A549 (cell line): Measurements from ENCODE around the gene PPM1G.

Experiments
- NR3C1 ChIP-seq: fragments of >200 bp; sonication (Bioruptor Twin); formaldehyde crosslinking; IDR thresholded peaks from 3 replicates; pipeline ENCODE4 v1.6.1; 2017
- PHF8 ChIP-seq: fragments of 200-600 bp; sonication (generic); IDR thresholded peaks from 2 replicates; pipeline ENCODE4 v1.6.1; 2016; ENCODE audit warnings: low read depth, mild to moderate bottlenecking, antibody characterized with exemption, moderate library complexity, borderline replicate concordance
- TF ChIP-seq, protein P1 (sequence below): fragments of 200-600 bp; sonication (generic); IDR thresholded peaks from 2 replicates; pipeline ENCODE4 v1.6.1; 2016; ENCODE audit warnings: antibody characterized with exemption, mild to moderate bottlenecking, moderate library complexity
- TF ChIP-seq, protein P2 (sequence below): fragments of >200 bp; sonication (Bioruptor Twin); formaldehyde crosslinking; IDR thresholded peaks from 3 replicates; pipeline ENCODE4 v1.6.1; 2016
- TF ChIP-seq, protein P3 (sequence below): fragments of >200 bp; sonication (Bioruptor Twin); formaldehyde crosslinking; IDR thresholded peaks from 3 replicates; pipeline ENCODE4 v1.5.1; 2016
- TF ChIP-seq, protein P4 (sequence below): IDR thresholded peaks from 2 replicates; pipeline ENCODE4 v1.6.1; 2012

DNA sequence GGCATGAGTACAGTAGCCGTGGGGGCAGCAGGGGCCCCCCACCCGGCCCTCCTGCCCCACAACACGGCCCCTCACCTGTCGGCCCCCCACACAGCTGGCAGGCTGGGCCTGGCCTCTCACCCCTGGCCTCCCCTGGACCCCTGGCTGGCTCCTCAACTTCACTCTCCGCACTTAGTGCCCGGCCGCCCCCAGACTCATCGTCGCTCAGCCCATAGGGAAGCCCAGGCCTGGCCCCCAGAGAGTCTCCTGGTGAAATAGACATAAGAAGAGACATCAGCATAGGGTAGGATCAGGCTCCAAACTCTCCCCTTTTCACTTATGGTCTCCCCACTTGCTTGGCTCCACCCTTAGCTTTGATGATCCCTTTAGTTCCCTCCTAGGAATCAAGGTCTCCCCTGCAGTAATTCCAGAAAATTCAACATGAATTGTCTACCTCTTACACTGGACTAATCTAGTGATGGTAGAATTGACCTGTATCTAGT, 30.5 kb downstream of the PPM1G start:
- TF ChIP-seq, protein P1, sequence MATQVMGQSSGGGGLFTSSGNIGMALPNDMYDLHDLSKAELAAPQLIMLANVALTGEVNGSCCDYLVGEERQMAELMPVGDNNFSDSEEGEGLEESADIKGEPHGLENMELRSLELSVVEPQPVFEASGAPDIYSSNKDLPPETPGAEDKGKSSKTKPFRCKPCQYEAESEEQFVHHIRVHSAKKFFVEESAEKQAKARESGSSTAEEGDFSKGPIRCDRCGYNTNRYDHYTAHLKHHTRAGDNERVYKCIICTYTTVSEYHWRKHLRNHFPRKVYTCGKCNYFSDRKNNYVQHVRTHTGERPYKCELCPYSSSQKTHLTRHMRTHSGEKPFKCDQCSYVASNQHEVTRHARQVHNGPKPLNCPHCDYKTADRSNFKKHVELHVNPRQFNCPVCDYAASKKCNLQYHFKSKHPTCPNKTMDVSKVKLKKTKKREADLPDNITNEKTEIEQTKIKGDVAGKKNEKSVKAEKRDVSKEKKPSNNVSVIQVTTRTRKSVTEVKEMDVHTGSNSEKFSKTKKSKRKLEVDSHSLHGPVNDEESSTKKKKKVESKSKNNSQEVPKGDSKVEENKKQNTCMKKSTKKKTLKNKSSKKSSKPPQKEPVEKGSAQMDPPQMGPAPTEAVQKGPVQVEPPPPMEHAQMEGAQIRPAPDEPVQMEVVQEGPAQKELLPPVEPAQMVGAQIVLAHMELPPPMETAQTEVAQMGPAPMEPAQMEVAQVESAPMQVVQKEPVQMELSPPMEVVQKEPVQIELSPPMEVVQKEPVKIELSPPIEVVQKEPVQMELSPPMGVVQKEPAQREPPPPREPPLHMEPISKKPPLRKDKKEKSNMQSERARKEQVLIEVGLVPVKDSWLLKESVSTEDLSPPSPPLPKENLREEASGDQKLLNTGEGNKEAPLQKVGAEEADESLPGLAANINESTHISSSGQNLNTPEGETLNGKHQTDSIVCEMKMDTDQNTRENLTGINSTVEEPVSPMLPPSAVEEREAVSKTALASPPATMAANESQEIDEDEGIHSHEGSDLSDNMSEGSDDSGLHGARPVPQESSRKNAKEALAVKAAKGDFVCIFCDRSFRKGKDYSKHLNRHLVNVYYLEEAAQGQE: no peak
- TF ChIP-seq, protein P2, sequence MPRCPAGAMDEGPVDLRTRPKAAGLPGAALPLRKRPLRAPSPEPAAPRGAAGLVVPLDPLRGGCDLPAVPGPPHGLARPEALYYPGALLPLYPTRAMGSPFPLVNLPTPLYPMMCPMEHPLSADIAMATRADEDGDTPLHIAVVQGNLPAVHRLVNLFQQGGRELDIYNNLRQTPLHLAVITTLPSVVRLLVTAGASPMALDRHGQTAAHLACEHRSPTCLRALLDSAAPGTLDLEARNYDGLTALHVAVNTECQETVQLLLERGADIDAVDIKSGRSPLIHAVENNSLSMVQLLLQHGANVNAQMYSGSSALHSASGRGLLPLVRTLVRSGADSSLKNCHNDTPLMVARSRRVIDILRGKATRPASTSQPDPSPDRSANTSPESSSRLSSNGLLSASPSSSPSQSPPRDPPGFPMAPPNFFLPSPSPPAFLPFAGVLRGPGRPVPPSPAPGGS: no peak; the same call in 2 of the 3 replicates
- TF ChIP-seq, protein P3, sequence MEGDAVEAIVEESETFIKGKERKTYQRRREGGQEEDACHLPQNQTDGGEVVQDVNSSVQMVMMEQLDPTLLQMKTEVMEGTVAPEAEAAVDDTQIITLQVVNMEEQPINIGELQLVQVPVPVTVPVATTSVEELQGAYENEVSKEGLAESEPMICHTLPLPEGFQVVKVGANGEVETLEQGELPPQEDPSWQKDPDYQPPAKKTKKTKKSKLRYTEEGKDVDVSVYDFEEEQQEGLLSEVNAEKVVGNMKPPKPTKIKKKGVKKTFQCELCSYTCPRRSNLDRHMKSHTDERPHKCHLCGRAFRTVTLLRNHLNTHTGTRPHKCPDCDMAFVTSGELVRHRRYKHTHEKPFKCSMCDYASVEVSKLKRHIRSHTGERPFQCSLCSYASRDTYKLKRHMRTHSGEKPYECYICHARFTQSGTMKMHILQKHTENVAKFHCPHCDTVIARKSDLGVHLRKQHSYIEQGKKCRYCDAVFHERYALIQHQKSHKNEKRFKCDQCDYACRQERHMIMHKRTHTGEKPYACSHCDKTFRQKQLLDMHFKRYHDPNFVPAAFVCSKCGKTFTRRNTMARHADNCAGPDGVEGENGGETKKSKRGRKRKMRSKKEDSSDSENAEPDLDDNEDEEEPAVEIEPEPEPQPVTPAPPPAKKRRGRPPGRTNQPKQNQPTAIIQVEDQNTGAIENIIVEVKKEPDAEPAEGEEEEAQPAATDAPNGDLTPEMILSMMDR: no peak
- TF ChIP-seq NR3C1: no peak
- TF ChIP-seq PHF8: no peak
- TF ChIP-seq, protein P4, sequence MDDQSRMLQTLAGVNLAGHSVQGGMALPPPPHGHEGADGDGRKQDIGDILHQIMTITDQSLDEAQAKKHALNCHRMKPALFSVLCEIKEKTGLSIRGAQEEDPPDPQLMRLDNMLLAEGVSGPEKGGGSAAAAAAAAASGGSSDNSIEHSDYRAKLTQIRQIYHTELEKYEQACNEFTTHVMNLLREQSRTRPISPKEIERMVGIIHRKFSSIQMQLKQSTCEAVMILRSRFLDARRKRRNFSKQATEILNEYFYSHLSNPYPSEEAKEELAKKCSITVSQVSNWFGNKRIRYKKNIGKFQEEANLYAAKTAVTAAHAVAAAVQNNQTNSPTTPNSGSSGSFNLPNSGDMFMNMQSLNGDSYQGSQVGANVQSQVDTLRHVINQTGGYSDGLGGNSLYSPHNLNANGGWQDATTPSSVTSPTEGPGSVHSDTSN: no peak
